IMR-90 (cell line): Measurements from ENCODE around the gene EMSY.

ENCODE experiments used
- CEBPB ChIP-seq: IDR thresholded peaks from 2 replicates; pipeline ENCODE4 v1.6.1; 2012; ENCODE audit warnings: low read depth, low read length, improper control_type of control experiment
- CTCF ChIP-seq: conservative IDR thresholded peaks from 2 replicates; pipeline ENCODE4 v1.5.1; 2012; ENCODE audit warnings: mild to moderate bottlenecking, low read depth, low read length, improper control_type of control experiment

- TF ChIP-seq CTCF: no peak
- TF ChIP-seq CEBPB: no peak
These were observed 50.2 kb downstream of the EMSY start for GRCh38 chr11:76495019-76495418.
